Activated naive CD4-positive, alpha-beta T cell treated with anti-CD3 and anti-CD28 coated beads for 36 hours (primary cell): ENCODE measurements around the gene GLRA1. TPM values are rescaled to one million over a fixed set of nuclear protein-coding genes. Genes with fewer than 3 reads are reported as not detected.
A peak's percentile ranks its signal among the peaks of the same experiment; 100 is the strongest.
"Not testable (repeated sequence)": the region's sequence is repeated elsewhere in the genome, so short reads cannot be mapped to it uniquely, and the experiment has no call there.

Experiments
- CTCF ChIA-PET: fragments of 350-600 bp; sonication (Branson Sonifier 250); formaldehyde crosslinking; loops from one replicate; lab custom pipeline; 2021; ENCODE audit warnings: antibody characterized with exemption; lab: Charles Lee
- DNase-seq: peaks from one replicate; pipeline ENCODE4 v3.0.0-alpha.2; 2020
- H3K27ac Mint-ChIP-seq: one replicate; pipeline ENCODE4 v1.8.0; 2021; ENCODE audit warnings: mild to moderate bottlenecking, mixed read lengths
- H3K27me3 Mint-ChIP-seq: one replicate; pipeline ENCODE4 v1.8.0; 2021; ENCODE audit warnings: low read depth, mixed read lengths
- H3K36me3 Mint-ChIP-seq: one replicate; pipeline ENCODE4 v1.8.0; 2021; ENCODE audit warnings: low read depth, mixed read lengths
- H3K4me1 Mint-ChIP-seq: one replicate; pipeline ENCODE4 v1.8.0; 2021; ENCODE audit warnings: low read depth, mixed read lengths
- H3K4me3 Mint-ChIP-seq: one replicate; pipeline ENCODE4 v1.8.0; 2021; ENCODE audit warnings: mild to moderate bottlenecking, moderate library complexity, mixed read lengths
- H3K9me3 Mint-ChIP-seq: one replicate; pipeline ENCODE4 v1.8.0; 2021; ENCODE audit warnings: mixed read lengths
- intact Hi-C: fragments of 100-400 bp; cut with micrococcal nuclease; formaldehyde crosslinking; loops from one replicate; pipeline ENCODE4 v1.15.1; 2023
- total RNA-seq, 2 experiments: library from RNA; stranded (reverse); gene quantifications; one replicate each; pipeline ENCODE4 v1.2.3, GENCODE V29; 2021

Gene GLRA1
- total RNA-seq, 2 experiments from 2014 or later = not detected

DNA sequence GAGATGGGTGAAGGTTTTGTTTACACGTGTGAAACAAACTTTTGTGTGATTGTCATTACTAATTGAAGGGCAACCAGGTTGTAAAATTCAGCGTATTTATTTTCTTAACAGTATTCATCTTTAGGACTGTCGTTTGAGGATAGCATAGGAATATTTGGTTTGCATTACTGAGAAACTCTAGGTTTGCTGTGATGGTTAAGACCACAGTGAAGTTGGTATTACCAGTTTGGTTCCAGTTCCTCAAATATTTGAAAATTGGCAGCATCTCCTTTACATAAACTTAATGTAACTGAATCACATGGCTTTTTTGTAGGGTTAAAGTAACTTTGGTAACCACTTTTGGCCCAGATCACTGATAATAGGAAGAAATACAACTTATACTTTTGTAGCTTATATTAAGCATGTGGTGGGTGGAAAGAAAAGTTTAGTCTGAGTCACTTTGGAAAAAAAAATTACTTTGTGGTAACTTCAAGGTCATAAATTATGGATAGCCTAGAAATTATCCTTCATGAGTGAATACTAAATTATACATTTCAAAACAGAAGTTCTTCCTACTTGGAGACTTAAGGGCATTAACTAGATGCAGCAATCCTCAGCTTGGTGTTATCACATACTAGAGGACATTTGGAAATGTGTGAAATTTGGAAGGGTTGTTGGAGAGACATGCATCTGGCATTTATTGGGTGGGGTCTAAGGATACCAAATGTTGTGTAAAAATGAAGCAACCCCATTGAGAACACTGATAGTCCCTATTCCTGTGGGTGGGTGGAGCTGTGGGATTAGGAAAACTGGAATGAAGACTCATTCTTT, 119.0 kb downstream of the GLRA1 start:
- peaks cover 65% of the 10 kb centered on the region for H3K36me3 Mint-ChIP-seq
- peaks cover 2% of the 10 kb centered on the region for H3K9me3 Mint-ChIP-seq
- H3K4me3 Mint-ChIP-seq = no peak overlapping the region
- H3K27me3 Mint-ChIP-seq = no peaks in the 10 kb centered on the region
- DNase-seq = no peak
- CTCF ChIA-PET = interaction anchor here (1.2 kb wide), 1 partner anchor 65 kb away, joined by 3 read pairs; no protein-coding TSS in a partner anchor
- H3K4me1 Mint-ChIP-seq = peaks cover 46% of the 10 kb centered on the region
- no peak overlapping the region for H3K27ac Mint-ChIP-seq
- intact Hi-C loops = no loop called here

DNA sequence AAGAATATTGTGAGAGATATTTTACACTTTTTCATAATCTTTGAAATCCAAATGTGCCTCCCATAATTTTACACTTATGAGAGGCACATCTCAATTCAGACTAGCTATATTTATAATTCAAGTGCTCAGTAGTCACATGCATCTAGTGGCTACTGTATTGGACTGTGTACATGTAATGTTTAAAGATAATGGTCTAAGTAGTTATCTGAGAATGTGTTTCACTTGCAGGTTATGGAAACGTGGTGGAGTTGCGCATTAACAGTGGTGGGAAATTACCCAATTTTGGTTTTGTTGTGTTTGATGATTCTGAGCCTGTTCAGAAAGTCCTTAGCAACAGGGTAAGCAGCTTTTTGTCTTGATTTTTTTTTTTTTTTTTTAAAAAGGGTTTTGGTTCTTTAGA, 124.1 kb downstream of the GLRA1 start:
- CTCF ChIA-PET = interaction anchor here (0.7 kb wide), 1 partner anchor 360 kb away, joined by 3 read pairs; no protein-coding TSS in a partner anchor
- intact Hi-C loops = no loop called here
- H3K4me1 Mint-ChIP-seq = peaks cover 45% of the 10 kb centered on the region
- no peaks in the 10 kb centered on the region for H3K27me3 Mint-ChIP-seq
- peaks cover 50% of the 10 kb centered on the region for H3K36me3 Mint-ChIP-seq
- no peak for DNase-seq
- H3K4me3 Mint-ChIP-seq = no peak overlapping the region
- H3K27ac Mint-ChIP-seq = no peak overlapping the region
- no peaks in the 10 kb centered on the region for H3K9me3 Mint-ChIP-seq

- no peaks in the 10 kb centered on the region for H3K27me3 Mint-ChIP-seq
- no peaks in the 10 kb centered on the region for H3K9me3 Mint-ChIP-seq
- H3K36me3 Mint-ChIP-seq = peaks cover 46% of the 10 kb centered on the region
- H3K4me1 Mint-ChIP-seq = peaks cover 41% of the 10 kb centered on the region
- no peak for DNase-seq
- intact Hi-C loops = no loop called here
- no peak overlapping the region for H3K4me3 Mint-ChIP-seq
- H3K27ac Mint-ChIP-seq = peak overlapping the region; percentile 31
- CTCF ChIA-PET = interaction anchor here (0.6 to 2.5 kb wide), 6 partner anchors 12 to 344 kb away, joined by 3 to 10 read pairs (median 6); no protein-coding TSS in a partner anchor
These were observed 125.2 kb downstream of the GLRA1 start for GRCh38 chr5:151799407-151799806.

GRCh38 chr5:151798674-151799073, 126.0 kb downstream of the GLRA1 start:
- Mint-ChIP-seq H3K27ac (no peak overlapping the region), H3K27me3 (no peaks in the 10 kb centered on the region), H3K36me3 (peaks cover 48% of the 10 kb centered on the region), H3K4me1 (peaks cover 35% of the 10 kb centered on the region), H3K4me3 (no peak overlapping the region), H3K9me3 (no peaks in the 10 kb centered on the region)
- intact Hi-C loops = no loop called here
- CTCF ChIA-PET = interaction anchor here (0.7 to 2.5 kb wide), 5 partner anchors 11 to 345 kb away, joined by 4 to 10 read pairs (median 7); no protein-coding TSS in a partner anchor
- no peak for DNase-seq

DNA sequence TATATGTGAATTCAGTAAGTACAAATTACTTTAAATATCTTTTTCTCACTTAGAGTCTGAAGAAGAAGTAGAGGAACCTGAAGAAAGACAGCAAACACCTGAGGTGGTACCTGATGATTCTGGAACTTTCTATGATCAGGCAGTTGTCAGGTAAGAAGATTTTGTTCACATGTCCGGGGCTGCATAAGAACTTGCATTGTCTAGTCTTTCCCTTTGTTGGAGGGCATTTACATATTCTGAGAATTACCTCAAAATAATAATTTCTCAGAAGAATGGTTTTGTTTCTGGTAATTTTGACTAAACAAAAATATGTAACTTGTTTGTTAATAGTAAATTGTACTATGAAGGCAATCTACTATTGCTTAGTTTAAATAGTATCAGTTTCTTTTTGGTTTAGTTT, 129.2 kb downstream of the GLRA1 start:
- intact Hi-C loops = no loop called here
- H3K4me1 Mint-ChIP-seq = peaks cover 29% of the 10 kb centered on the region
- H3K27ac Mint-ChIP-seq = no peak overlapping the region
- CTCF ChIA-PET = no interaction called here
- H3K36me3 Mint-ChIP-seq = peaks cover 48% of the 10 kb centered on the region
- no peak overlapping the region for H3K4me3 Mint-ChIP-seq
- H3K9me3 Mint-ChIP-seq = no peaks in the 10 kb centered on the region
- DNase-seq = no peak
- H3K27me3 Mint-ChIP-seq = no peaks in the 10 kb centered on the region

DNA sequence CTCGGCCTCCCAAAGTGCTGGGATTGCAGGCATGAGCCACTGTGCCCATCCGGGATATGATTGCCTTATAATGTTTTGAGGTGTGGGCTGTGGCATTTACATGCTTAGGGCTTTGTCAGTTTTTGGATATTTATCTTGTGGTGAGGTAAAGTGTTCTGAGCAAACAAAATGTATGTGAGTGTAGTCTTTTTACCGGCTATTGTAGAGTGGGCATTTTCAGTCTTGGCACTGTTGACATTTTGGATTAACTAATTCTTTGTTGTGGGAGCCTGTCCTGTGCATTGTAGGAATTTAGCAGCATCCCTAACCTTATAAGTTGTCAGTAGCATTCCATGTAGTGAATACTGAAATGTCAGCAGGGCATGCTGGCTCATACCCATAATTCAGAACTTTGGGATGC, 131.3 kb downstream of the GLRA1 start:
- H3K9me3 Mint-ChIP-seq = no peaks in the 10 kb centered on the region
- peaks cover 18% of the 10 kb centered on the region for H3K4me1 Mint-ChIP-seq
- peaks cover 43% of the 10 kb centered on the region for H3K36me3 Mint-ChIP-seq
- intact Hi-C loops = no loop called here
- H3K27ac Mint-ChIP-seq = no peak overlapping the region
- CTCF ChIA-PET = interaction anchor here (0.5 kb wide), 1 partner anchor 345 kb away, joined by 3 read pairs; no protein-coding TSS in a partner anchor
- no peaks in the 10 kb centered on the region for H3K27me3 Mint-ChIP-seq
- DNase-seq = no peak
- no peak overlapping the region for H3K4me3 Mint-ChIP-seq

DNA sequence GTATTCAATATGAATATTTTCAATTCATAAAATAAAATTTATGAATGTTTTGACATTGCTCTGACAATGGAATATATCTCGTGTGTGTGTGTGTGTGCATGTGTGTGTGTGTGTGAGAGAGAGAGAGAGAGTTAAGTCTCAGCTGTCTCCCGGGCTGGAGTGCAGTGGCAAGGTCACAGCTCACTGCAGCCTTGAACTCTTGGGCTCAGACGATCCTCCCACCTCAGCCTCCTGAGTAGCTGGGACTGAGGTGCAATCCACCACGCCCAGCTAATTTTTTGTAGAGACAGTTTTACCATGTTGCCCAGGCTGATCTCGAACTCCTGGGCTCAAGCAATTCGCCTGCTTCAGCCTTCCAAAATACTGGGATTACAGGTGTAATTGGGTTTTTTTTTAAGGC, 136.8 kb downstream of the GLRA1 start:
- no peaks in the 10 kb centered on the region for H3K27me3 Mint-ChIP-seq
- no peaks in the 10 kb centered on the region for H3K9me3 Mint-ChIP-seq
- H3K4me3 Mint-ChIP-seq = no peak overlapping the region
- DNase-seq = no peak
- CTCF ChIA-PET = interaction anchor here (0.8 to 1.1 kb wide), 2 partner anchors 11 to 12 kb away, joined by 4 read pairs; no protein-coding TSS in a partner anchor
- no peak overlapping the region for H3K27ac Mint-ChIP-seq
- peaks cover 40% of the 10 kb centered on the region for H3K4me1 Mint-ChIP-seq
- intact Hi-C loops = no loop called here
- H3K36me3 Mint-ChIP-seq = peaks cover 32% of the 10 kb centered on the region

DNA sequence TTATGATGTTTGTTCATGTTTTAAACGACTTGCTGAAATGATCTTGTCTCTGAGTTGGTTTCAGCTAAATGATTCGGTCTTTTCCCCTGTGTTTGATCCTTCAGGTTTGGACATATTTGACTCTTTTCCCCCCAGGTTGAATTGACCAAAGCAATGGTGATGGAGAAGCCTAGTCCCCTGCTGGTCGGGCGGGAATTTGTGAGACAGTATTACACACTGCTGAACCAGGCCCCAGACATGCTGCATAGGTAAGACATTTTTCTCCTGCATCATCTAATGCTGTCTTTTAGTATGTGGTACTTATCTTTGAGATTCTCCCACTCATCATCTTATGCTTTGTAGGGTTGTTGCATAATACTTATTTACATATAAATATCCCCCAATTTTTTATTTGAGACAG, 138.2 kb downstream of the GLRA1 start:
- Mint-ChIP-seq H3K4me1 (peaks cover 45% of the 10 kb centered on the region), H3K36me3 (peaks cover 24% of the 10 kb centered on the region), H3K4me3 (no peak overlapping the region), H3K27ac (no peak overlapping the region), H3K9me3 (no peaks in the 10 kb centered on the region), H3K27me3 (no peaks in the 10 kb centered on the region)
- CTCF ChIA-PET = no interaction called here
- intact Hi-C loops = no loop called here
- DNase-seq = no peak

DNA sequence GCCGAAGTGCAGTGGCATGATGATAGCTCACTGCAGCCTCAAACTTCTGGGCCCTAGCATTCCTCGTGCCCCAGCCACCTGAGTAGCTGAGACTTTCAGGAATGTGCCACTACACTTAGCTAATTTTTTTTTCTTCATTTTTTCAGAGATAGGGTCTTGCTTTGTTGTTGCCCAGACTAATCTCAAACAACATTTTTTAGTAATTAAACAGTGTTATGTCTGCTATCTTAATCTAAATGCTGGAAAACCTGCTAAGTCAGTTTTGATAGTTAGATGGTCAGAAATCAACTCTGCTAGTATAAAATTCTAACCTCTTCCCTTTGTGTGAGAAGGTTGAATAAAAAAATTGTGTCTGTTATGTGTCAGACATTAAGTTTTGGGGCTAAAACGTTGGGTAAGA, 140.5 kb downstream of the GLRA1 start:
- intact Hi-C loops = no loop called here
- peaks cover 63% of the 10 kb centered on the region for H3K4me1 Mint-ChIP-seq
- no peaks in the 10 kb centered on the region for H3K9me3 Mint-ChIP-seq
- no peak overlapping the region for H3K27ac Mint-ChIP-seq
- CTCF ChIA-PET = no interaction called here
- no peaks in the 10 kb centered on the region for H3K27me3 Mint-ChIP-seq
- no peak for DNase-seq
- H3K36me3 Mint-ChIP-seq = peaks cover 17% of the 10 kb centered on the region
- no peak overlapping the region for H3K4me3 Mint-ChIP-seq

- H3K36me3 Mint-ChIP-seq = peaks cover 21% of the 10 kb centered on the region
- intact Hi-C loops, H3K4me3 Mint-ChIP-seq, H3K9me3 Mint-ChIP-seq, H3K27ac Mint-ChIP-seq, CTCF ChIA-PET, H3K27me3 Mint-ChIP-seq, DNase-seq: not testable (repeated sequence)
- H3K4me1 Mint-ChIP-seq = peaks cover 68% of the 10 kb centered on the region
These were observed 141.0 kb downstream of the GLRA1 start for GRCh38 chr5:151783664-151784063.

DNA sequence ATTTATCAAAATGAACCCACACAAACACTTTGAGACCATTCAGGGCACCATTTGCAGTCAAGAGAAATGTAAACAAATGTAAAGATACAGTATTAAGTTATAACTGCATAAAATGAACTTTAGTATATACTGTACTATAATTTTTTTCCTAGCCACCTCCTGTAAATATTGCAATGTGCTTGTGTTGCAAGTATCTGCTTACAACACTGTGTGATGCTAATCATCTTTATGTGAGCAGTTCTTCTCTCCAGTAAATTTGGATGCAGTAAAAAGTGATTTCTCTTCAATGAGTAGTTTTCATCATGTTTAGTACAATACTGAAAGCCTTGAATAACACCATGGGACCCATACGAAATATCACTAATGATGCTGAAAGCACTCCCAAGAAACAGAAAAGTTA, 143.4 kb downstream of the GLRA1 start:
- CTCF ChIA-PET = no interaction called here
- no peak for DNase-seq
- Mint-ChIP-seq H3K27ac (no peak overlapping the region), H3K4me3 (no peak overlapping the region), H3K36me3 (peaks cover 26% of the 10 kb centered on the region), H3K27me3 (no peaks in the 10 kb centered on the region), H3K4me1 (peaks cover 82% of the 10 kb centered on the region), H3K9me3 (no peaks in the 10 kb centered on the region)
- intact Hi-C loops = no loop called here

GRCh38 chr5:151780348-151780747, 144.3 kb downstream of the GLRA1 start:
- Mint-ChIP-seq H3K27me3 (no peaks in the 10 kb centered on the region), H3K9me3 (no peaks in the 10 kb centered on the region), H3K4me1 (peaks cover 82% of the 10 kb centered on the region), H3K4me3 (no peak overlapping the region), H3K36me3 (peaks cover 25% of the 10 kb centered on the region), H3K27ac (peak overlapping the region; percentile 55)
- CTCF ChIA-PET = no interaction called here
- intact Hi-C loops = no loop called here
- DNase-seq = no peak
